Stimulated activated CD4-positive, alpha-beta T cell treated with anti-CD3 and anti-CD28 coated beads, TNF-alpha, amount 100 ng/mL, for 24 hours (primary cell): ENCODE measurements around the gene SEMA5A.

Source experiments
- DNase-seq, 3 experiments: peaks; one replicate each; pipeline ENCODE4 v3.0.0-alpha.2; 2020; ENCODE audit warnings: low read depth in 3 of 3

The SEMA5A gene

DNA sequence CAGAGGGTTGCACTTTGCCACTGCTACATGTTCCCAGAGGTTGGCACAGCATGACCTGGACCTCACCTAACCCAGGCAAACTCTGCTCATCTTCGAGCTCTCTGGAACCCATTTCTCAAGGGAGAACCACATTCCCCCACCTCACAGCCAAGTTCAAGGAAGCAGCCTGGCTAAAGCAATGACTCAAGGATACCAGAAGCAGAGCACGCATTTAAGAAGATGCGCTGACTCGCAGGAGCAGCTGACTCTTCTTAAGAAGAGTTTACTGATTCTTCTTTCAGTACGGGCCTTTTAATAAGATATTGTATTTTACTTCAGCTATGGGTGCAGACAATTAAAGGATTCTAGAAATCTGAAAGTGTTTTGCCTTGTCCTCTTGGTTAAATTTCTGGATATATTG lies 4.1 kb upstream of the SEMA5A start:
- no peak for DNase-seq

DNA sequence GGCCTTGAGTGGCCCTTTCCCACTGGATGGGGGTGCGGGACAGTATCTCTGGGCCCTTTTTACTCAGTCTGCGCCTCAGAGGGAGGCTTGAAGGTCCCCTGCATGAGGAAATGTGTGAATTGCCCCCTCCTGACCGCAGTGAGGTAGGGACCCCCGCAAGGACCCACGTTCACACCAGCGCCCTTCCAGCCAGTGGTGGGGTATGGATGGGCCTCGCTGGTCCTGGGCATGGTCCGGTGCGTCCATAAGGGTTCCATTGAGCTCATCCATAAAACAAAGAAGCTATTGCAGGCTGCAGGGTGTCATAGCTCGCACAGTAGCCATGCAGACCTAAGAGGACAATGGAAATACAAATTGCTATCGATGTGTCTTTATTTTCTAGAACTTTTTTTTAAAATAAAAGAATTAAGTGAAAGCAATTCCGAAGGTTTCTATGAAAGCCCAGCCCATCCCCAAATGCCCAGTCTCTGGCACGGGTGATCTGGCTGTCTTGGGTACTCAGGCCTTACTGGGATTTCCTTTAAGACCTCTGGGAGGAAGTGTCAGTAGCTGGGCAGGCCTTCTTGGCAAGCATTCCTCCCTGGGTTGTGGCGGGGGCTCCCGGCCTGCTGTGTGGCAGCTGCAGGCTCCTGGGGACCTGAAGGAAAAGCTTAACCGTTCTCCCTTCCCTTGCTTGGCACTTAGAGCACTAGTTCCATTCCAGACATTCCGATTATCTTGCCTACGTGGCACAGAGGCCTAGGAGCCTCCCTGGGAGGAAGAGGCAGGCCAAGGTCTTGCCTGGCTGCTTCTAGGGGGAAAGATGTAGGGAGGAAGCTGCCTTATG lies 1.5 kb upstream of the SEMA5A start:
- DNase-seq = no peak

DNA sequence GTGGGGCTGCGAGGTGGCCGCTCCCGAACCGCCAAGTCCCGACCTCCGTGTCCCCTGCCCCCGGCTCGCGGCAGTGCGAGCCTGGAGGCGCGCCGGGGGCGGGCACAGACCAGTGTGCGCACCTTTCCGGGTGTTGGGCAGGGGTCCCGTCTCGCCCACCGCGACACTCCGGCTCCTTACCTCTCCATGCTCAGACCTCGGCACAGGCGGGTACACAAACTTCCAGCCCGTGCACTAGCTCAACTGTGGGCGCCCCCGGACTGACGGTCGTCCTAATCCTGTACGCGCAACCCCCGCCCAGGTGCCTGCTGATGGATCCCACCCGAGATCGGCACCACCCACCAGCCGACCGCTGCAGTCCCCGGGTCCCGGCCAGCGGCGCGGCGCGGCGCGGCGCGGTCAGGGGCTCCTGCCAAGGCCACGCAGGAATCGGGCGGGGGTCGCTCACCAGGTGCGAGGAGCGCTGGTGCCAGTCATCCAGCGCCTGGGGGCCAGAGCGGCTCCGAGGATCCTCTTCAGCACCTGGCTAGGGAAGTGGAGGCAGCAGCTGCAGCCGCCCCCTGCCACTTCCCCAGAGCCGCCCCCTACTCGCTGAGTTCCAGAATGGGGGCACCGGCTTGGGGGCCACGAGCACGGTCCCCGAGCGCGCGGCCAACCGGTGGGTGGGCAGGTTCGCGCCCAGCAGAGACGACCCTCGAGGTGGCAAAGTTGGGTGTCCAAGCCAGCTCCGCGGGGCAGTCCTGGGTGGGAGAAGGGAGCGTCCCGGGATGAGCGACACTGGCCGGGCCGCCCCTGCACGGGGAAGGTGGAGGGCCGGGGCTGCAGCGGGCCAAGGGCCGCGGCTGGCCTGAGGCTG lies 511 bp downstream of the SEMA5A start:
- no peak for DNase-seq

DNA sequence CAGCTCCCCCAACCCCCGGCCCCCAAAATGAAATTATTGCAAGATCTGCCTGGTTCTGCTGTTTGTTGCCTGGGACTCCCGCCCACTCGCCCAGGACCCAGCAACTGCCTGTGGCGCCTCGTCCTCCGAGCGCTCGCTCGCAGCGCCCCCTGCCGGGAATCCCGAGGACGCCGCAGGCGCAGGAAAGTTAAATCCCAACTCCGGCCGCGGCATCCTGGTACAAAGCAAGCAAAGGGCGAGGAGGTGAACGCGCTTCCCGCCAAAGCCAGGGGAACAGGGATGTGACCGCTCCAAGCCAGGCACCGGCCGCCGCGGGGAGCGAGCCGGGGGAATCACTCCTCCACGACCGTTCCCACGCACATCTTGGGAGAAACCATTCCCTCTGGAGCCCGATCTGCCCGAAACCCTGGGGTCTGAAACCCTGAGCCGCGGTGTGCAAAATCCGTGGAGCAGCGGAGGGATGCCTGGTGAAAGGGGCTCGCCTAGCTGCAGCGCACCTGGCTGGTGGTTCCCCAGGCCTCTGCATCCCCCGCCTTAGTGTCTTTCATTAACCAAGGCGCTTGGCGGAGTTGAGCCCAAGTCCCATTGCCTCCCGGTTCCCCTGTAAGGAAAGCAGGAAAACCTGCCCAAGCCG lies 1.3 kb downstream of the SEMA5A start:
- DNase-seq = peak in 2 of 3 experiments; percentile 15 to 43

DNA sequence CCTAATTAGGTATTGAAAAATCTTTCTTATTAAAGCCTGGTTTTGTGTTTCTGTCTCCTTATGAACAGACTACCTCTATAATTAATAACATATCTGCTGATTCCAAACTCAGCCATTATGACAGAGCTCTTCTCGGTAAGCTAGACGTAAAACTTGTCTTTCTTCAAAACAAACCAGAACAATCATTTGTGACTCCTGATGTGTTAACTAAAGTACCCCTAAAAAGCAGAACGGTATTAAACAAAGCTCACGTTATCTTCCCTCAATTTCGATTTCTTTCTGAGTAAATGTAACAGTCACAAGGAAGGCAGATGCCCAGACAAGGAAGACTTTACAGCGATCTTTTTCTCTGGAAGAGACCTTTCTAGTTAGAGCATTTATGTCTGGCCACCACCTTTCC lies 1.8 kb downstream of the SEMA5A start:
- DNase-seq = no peak

DNA sequence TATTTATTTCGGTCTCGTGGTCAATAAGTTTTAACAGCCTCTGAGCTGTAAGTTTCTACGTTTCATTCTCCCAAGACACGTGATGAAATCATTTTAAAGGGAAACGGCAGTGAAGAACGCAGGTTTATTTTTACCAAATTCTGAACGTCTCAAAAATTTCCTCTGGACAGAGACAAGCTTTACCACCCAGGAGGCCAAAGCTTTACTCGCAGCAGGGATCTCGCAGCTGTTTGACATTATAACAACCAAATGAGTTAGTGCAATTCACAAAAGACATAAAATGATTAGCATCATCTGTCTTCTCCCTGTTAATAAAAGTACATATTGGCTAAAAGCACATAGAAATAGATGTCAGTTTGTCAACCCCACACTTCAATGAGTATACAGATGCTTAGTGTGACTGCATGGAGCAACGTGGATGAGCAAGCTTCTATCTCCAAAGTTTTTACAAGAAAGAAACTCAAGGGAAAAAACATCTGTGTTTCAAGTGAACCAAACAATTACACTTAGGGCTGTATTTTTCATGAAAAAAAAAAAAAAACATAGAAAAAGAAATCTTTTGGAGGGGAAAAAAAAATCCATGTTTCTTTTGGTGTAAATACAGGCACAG lies 2.5 kb downstream of the SEMA5A start:
- DNase-seq = no peak

DNA sequence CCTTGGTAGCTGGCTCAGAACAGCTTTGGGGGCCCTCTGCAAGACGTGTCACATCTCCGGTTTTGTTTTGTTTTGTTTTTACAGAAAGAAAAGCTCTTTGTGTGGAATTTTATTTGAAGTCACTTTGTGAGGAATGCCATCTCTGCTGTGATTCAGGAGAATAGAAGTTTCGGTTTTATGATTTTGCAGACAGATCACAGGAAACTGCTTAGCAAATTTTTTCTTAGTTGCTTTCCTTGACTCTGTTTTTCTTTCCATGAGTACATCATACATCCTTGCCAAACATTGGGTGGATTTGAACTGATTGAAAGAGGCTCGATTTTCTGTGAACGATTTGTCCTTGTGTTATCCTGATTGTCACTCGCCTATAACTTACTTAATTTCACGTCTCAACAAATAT lies 5.1 kb downstream of the SEMA5A start:
- no peak for DNase-seq

DNA sequence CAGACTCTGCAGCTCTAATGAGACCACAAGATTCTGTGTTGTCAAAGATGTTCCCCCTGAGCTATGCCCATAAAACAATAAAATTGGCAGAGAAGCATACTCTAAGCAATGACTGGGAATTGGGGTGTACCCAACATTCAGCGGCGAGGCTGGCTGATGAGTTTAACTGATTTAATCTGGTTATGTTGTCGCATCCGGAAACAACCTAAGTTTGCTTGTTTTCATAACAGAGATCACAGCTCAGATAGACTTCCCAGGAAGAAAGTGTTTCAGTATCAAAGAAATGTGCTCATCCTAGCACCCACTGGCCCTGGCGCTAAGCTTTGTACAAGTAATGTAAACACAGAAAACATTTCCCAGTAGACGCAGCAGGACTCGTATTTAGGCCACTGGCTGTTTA lies 7.4 kb downstream of the SEMA5A start:
- no peak for DNase-seq

DNA sequence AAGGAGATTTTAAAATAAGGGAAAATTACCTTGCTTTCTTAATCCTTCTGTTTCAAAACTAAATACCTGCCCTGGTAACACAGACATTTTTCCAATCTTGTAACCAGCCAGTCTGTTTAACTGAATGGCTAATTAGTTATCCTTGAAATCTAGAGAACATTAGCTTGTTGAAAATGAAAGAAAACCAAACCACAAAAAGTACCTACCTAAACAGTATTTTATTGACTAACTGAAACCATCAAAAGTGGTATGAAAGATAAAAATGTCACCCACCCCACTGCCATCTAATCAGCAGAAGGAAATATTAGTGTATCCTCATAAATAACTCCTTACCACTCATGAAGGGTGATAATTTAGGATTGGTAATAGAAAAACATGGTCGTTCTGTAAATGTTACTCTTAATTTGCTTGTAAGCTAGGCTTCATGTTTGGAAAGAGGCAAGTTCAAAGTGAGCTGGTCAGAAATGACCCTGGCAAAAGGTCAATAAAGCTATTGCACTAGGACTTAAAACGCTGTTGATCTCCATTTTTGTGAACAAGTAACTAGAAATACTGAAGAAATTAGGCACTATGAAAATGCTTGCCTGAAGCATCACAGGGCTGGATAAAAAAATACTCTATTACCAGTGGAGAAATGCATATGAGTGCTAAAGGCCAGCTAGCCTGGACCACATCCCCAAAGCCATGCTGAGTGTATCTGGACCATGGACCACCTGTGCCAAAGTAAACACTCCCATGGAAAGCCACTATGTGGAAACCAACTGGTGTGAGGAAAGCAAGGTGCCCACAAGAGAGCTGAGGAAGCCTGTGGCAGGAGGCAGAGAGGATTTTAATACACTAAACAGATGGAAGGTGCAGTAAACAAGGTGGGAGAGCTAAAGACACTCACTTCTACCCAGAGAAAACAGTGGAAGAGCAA lies 8.4 kb downstream of the SEMA5A start:
- DNase-seq = no peak

DNA sequence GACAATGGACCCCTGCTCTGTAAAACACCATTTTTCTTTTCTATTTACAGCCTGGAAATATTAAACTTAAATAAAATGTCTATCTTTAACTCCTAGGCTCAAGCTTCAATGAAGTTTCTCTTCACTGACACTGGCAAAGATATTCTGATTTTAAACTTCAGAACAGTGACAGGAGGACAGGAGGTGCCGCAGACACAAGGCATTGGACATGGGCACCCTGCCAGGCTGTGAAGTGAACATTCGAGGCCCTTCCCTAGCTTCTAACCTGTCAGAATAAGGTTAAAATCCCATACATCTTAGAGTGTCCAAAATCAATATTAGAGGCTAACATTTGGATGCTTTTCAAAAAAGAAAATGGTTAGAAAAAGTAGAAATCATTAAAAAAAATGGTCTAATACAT lies 9.2 kb downstream of the SEMA5A start:
- no peak for DNase-seq

DNA sequence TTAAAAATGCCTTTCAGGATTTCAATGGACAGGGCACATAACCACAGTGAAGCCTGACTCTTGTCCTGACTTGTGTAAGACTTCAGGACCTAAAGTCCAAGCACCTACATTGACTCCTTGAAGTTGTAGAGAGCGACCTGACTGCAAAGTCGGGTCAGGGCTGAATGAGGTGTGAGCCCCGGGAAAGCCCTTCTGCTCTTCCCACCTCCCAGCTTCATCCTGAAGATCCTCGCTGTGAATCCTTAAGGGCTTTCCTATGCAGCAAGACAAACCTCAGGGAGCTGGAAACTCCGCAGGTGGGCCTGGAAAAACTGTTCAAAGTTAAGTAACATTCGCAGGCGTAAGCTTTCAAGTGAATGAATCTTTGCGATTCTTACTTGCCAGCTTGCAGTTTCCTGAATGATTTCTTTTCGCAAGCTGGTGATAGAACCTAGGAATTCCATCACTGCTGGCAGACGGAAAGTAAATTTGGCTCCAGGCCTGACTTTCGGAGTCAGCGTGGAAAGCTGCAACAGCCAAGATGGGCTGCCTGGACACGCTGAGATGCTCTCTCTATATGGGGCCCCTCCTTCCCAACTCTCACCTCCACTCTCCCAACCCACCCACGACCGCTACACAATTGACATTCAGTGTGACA lies 10.9 kb downstream of the SEMA5A start:
- DNase-seq = no peak

DNA sequence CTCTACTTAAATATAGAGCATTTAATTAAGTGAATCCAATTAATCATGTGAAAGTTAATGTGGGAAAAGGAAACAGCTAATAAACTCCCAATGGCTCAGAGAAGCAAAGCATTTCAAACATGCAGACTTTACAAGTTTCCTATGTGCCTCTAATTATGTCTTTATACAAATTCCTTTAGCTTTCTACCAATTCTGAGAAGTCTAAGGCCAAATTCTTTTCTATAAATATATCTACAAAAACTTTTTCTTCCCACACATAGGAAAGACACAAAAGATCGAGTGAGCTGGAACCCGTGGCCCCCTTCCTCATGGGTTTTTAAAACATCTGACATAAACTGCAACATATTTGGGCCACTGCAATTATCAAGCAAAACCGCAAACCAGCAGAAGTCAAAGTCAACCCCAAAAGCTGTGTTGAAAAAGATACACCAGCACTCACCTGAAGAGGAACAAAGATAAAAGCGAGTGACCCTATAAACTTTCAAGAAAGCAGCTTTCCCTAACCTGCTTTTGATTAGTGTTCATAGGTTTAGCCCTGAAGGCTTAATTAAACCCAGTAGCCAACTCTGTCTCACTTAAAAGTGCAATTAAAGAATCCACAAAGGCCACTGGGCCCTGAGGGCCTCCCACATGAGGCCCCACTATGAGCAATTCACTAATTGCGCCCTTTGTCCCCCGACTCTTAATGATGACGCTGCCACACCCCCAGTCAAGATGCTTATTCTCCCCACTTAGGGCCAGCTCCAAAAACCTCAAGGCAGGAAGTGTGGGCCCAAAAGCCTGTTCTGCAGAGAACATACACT lies 12.1 kb downstream of the SEMA5A start:
- DNase-seq = no peak

DNA sequence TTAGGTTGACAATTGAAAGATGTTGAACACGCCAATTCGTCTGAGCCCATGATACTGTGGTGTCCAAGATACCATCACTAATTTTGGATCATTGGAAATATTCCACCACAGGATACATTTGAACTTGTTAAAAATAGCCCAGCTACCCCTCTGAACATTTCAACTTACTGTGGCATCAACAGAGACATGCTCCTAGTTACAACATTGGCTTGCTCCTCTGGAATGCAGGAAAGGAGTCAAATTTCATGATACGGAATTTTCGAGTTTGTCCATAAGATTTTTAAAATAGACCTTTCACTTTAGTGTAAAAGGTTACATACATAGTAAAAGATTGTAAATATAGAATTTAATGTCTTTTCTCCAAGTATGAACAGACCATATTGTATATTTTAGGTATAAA lies 12.8 kb downstream of the SEMA5A start:
- DNase-seq = no peak

DNA sequence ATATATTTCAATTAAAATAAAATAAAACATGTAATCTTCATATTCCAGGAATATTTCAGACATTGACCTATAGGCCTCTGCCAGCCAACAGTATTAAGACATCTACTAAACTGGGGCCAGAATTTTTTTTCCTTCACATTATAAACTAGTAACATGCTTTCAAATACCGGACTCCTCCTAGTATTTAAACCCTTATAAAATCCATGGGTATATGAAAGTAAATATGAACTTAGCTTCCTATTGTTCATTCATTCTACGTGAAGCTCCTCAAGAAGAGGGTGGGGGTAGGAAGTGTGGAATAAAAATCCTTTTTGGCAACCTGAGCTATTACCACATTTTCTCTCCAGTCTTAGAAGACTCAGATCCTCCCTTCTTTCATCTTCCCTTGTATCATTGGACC lies 16.4 kb downstream of the SEMA5A start:
- no peak for DNase-seq

DNA sequence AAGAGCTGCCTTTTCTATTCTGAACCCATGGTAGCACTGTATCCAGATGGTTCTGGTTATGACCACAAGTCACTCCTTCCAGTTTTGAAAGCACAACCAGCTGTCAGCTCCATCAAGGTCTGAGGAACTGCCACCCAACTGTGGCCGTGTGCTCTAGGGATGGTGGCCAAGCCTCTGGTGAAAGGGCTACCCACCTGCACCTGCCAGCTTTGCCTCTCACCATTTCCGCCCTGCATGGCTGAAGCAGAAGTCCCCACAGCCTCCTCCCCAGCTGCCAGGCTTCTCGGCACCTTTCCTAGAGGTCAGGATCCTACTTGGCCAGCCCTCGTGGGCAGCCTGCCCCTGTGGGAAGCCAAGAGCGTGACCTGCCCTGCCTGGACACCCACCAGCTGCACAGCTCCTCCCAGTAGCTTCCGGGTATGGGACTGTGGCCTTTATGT lies 16.8 kb downstream of the SEMA5A start:
- DNase-seq = no peak

DNA sequence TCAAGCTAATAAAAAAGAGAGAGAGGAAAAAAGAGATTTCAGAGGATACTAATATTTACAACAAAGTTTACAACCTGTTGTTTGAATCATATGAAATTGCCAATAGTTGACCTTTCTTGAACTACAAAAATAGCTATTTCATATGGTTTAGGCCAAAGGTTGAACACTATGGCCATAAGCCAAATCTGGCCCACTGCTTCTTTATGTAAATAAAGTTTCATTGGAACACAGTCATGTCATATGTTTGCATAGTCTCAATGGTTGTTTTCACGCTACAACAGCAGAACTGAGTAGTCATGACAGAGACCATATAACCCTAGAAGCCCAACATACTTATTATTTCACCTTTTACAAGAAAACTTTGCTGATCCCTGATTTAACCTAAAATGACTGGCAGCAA lies 20.9 kb downstream of the SEMA5A start:
- DNase-seq = no peak

DNA sequence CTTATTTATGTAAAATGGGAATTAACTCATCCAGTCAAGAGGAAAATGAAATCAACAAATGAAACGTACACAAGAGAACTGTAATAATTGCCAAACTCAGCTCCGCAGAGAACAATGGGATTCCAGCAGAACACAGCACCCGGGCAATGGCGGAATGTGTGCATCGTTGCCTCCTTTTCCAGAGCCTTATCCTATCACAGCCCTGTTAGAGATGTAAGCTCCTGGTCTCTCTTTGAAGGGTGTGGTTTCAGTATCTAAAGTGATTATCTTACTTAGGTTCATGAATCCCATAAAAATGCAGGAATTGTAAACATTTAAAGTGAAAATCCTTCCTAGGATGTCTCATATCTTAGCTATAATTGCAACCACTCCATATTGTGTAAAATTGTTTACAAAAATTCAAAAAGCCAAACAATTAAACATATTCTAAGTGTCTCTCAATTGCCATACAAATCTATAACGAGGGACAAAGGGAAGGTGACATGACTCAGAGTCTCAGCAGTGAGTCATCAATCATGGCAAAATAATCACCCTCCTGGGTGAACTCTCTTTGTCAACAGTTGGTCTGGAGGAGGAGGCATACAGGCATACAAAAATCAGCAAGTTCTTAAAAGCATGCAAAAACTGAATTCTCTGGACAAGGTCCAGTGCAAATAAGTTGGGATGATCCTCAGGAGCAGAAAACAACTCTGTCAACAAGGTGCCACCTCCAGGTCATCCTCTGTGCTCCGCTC lies 22.6 kb downstream of the SEMA5A start:
- no peak for DNase-seq

DNA sequence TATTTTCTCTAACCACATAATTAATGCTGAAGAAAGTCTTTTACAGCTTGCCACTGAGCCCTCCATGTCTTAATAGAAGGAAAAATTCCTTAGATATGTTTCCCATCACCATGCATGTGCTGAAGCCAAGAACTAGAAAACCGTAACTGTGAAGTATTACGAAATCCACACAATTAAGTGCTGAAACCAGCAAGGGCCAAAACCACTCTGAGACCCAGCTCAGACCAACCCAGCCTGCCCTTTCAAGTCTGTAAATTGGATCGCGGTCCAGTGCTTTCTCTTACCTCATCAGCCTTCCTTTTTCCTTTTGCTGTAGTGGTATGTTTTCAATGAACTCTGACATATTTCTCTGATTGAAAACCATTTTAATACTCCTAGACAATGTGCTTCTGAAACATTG lies 26.3 kb downstream of the SEMA5A start:
- no peak for DNase-seq

DNA sequence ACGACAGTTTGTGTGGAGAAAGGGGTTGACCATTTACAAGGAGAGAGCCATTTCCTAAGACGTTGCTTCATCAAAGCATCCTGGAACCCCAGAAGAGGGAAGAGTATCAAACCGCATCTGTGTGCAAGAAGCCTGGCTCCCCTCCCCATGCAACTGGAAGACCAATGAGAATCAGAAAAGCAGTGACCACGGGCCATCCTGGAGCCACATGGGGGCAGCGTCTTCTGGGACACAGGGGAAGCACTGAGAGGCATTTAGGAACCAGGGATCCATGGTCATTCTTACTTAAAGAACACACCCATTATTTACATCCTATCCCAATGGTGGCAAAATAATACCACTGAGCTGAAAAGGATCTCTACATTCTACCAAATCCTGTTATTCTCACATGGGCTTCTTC lies 29.3 kb downstream of the SEMA5A start:
- DNase-seq = no peak
